Fibroblast of lung (primary cell): Measurements from ENCODE around the gene PATJ. TPM values are rescaled to one million over a fixed set of nuclear protein-coding genes. Genes with fewer than 3 reads are reported as not detected.

Source experiments
- DNase-seq, 2 donors: peaks; one replicate each; pipeline versions ENCODE4 v3.0.0 to v3.0.0-alpha.2; 2010; ENCODE audit warnings: low read depth in 2 of 2
- H2AFZ ChIP-seq: 2 replicates; pipeline ENCODE4 v1.5.1; 2012; ENCODE audit warnings: low read length, control low read depth, inconsistent platforms
- H3K27ac ChIP-seq: 2 replicates; pipeline ENCODE4 v1.5.1; 2011; ENCODE audit warnings: low read length, control low read depth; ENCODE audit not compliant: insufficient read depth
- H3K27me3 ChIP-seq: 2 replicates; pipeline ENCODE4 v1.5.1; 2011; ENCODE audit warnings: mild to moderate bottlenecking, low read length; ENCODE audit not compliant: control insufficient read depth, insufficient read depth
- H3K36me3 ChIP-seq: 2 replicates; pipeline ENCODE4 v1.5.1; 2011; ENCODE audit warnings: low read length; ENCODE audit not compliant: control insufficient read depth, insufficient read depth
- H3K4me1 ChIP-seq: 2 replicates; pipeline ENCODE4 v1.5.1; 2011; ENCODE audit warnings: low read length; ENCODE audit not compliant: control insufficient read depth, insufficient read depth; ENCODE audit errors: extremely low read depth
- H3K4me2 ChIP-seq: 2 replicates; pipeline ENCODE4 v1.5.1; 2011; ENCODE audit warnings: low read length, control low read depth; ENCODE audit not compliant: insufficient read depth; ENCODE audit errors: extremely low read depth
- H3K4me3 ChIP-seq, 4 experiments: fragments of 200-600 bp in 1 of 4; sonication (generic) in 1 of 4; replicated peaks in 1 of 4; 2 replicates each; pipeline ENCODE4 v1.5.1; 2011 to 2016; ENCODE audit warnings: low read length in 4 of 4, low read depth in 3 of 4, mild to moderate bottlenecking in 3 of 4, control low read depth in 2 of 4, inconsistent platforms in 1 of 4, mixed read lengths in 1 of 4; ENCODE audit not compliant: insufficient read depth in 1 of 4; ENCODE audit errors: control extremely low read depth in 1 of 4
- H3K79me2 ChIP-seq: 2 replicates; pipeline ENCODE4 v1.5.1; 2012; ENCODE audit warnings: mild to moderate bottlenecking, low read length, inconsistent platforms; ENCODE audit not compliant: control insufficient read depth, insufficient read depth
- H3K9ac ChIP-seq: 2 replicates; pipeline ENCODE4 v1.5.1; 2011; ENCODE audit warnings: mild to moderate bottlenecking, low read length, control low read depth; ENCODE audit not compliant: insufficient read depth
- H3K9me3 ChIP-seq: 2 replicates; pipeline ENCODE4 v1.5.1; 2012; ENCODE audit warnings: low read depth, low read length; ENCODE audit not compliant: control insufficient read depth, insufficient read depth
- H4K20me1 ChIP-seq: 2 replicates; pipeline ENCODE4 v1.5.1; 2011; ENCODE audit warnings: low read length; ENCODE audit not compliant: control insufficient read depth, insufficient read depth; ENCODE audit errors: extremely low read depth
- EZH2 ChIP-seq: IDR thresholded peaks from 2 replicates; pipeline ENCODE4 v1.5.1; 2012; ENCODE audit warnings: low read length, control low read depth, mild to moderate bottlenecking; ENCODE audit errors: missing control alignments
- polyA plus RNA-seq, 2 donors: library from polyadenylated mRNA; depleted of rRNA in 1 of 2; stranded (reverse) in 1 of 2; unstranded in 1 of 2; fragments of >200 nt; gene quantifications; 2 replicates each; pipeline ENCODE4 v1.2.1, GENCODE V29; 2011 to 2012; ENCODE audit warnings: missing spikeins in 1 of 2
- total RNA-seq: library from RNA; depleted of rRNA; stranded (reverse); fragments of >200 nt; gene quantifications from 2 replicates; pipeline ENCODE4 v1.2.1, GENCODE V29; 2014
- TF ChIP-seq, protein P1 (sequence below), 2 donors: IDR thresholded peaks in 1 of 2; conservative IDR thresholded peaks in 1 of 2; 1 replicate in 1 of 2; 2 replicates in 1 of 2; pipeline ENCODE4 v1.5.1; 2011 to 2012; ENCODE audit warnings: low read length in 2 of 2, control low read depth in 1 of 2, inconsistent platforms in 1 of 2, low read depth in 1 of 2, mild to moderate bottlenecking in 1 of 2

PATJ gene
- total and polyA plus RNA-seq, 2 donors (not counting 1 experiment from before 2014, with no cell fraction given): 2.5 to 12.4 TPM

DNA sequence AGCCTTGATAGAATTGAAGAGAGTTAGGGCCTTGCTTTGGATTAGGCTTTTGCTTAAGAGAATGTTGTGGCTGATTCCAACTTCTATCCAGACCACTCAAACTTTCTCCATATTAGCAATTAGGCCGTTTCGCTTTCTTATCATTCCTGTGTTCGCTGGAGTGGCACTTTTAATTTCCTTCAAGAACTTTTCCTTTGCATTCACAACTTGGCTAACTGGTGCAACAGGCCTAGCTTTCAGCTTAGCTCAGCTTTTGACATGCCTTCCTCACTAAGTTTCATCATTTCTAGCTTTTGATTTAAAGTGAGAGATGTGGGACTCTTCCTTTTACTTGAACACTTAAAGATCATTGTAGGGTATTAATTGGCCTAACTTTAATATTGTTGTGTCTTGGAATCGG lies 268.7 kb downstream of the PATJ start:
- no peaks in the 10 kb centered on the region for H3K36me3 ChIP-seq
- DNase-seq: no peak
- H3K79me2 ChIP-seq: no peaks in the 10 kb centered on the region
- H3K27me3 ChIP-seq: no peaks in the 10 kb centered on the region
- no peak overlapping the region for H3K27ac ChIP-seq
- no peaks in the 10 kb centered on the region for H4K20me1 ChIP-seq
- no peak overlapping the region for H2AFZ ChIP-seq
- H3K4me3 ChIP-seq: no peak overlapping the region
- TF ChIP-seq EZH2: no peak
- TF ChIP-seq, protein P1, sequence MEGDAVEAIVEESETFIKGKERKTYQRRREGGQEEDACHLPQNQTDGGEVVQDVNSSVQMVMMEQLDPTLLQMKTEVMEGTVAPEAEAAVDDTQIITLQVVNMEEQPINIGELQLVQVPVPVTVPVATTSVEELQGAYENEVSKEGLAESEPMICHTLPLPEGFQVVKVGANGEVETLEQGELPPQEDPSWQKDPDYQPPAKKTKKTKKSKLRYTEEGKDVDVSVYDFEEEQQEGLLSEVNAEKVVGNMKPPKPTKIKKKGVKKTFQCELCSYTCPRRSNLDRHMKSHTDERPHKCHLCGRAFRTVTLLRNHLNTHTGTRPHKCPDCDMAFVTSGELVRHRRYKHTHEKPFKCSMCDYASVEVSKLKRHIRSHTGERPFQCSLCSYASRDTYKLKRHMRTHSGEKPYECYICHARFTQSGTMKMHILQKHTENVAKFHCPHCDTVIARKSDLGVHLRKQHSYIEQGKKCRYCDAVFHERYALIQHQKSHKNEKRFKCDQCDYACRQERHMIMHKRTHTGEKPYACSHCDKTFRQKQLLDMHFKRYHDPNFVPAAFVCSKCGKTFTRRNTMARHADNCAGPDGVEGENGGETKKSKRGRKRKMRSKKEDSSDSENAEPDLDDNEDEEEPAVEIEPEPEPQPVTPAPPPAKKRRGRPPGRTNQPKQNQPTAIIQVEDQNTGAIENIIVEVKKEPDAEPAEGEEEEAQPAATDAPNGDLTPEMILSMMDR (conservative IDR thresholded peaks at IDR 0.05 in 1 of 2, IDR thresholded peaks at IDR 0.05 in 1 of 2; ENCODE audit: low read depth in 1 of 2, low read length in 2 of 2): no peak
- H3K9me3 ChIP-seq: no peaks in the 10 kb centered on the region
- no peak overlapping the region for H3K9ac ChIP-seq
- no peak overlapping the region for H3K4me2 ChIP-seq
- H3K4me1 ChIP-seq: no peaks in the 10 kb centered on the region

DNA sequence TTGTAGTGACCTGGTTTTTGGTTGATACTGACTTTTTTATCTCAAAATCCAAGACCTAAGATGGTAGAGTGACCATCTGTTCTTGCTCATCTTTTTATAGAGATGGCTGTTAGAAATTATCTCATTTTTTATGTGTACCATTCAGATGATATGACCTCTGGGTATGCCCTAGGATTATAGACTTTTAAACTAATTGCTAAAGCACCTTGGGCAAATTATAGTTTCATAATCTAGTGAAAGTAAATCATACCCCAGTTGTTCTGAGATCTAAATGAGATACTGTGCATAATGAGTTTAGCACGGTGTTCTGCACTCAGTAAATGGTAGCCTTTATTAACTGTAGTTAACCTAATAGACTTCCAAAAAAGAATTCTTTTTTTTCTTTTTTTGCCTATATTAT lies 269.8 kb downstream of the PATJ start:
- no peaks in the 10 kb centered on the region for H3K36me3 ChIP-seq
- H3K79me2 ChIP-seq: no peaks in the 10 kb centered on the region
- no peaks in the 10 kb centered on the region for H3K27me3 ChIP-seq
- H2AFZ ChIP-seq: no peak overlapping the region
- H4K20me1 ChIP-seq: no peaks in the 10 kb centered on the region
- no peak overlapping the region for H3K4me3 ChIP-seq
- H3K4me2 ChIP-seq: no peak overlapping the region
- no peaks in the 10 kb centered on the region for H3K4me1 ChIP-seq
- H3K9me3 ChIP-seq: no peaks in the 10 kb centered on the region
- TF ChIP-seq, protein P1 (conservative IDR thresholded peaks at IDR 0.05 in 1 of 2, IDR thresholded peaks at IDR 0.05 in 1 of 2; ENCODE audit: low read depth in 1 of 2, low read length in 2 of 2): no peak
- TF ChIP-seq EZH2: no peak
- H3K27ac ChIP-seq: no peak overlapping the region
- H3K9ac ChIP-seq: no peak overlapping the region
- DNase-seq: no peak

DNA sequence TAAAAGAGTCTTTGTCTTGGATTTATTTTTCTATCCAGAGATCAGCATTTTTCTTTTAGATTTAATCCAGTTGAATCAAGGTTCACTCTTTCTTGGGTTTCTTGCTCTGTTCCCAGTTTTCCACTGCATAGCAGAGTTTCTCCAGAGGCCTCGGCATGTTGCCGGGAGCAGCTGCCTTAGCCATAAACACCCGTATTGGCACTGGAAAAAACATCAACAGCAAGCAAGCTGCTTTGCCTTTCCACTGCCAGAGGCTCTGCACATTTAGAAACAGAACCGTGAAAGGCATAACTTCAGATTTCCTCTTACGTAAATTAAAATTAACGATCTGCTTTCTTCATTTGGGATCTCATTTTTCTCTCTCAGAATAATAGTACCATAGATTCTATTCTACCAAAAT lies 270.6 kb downstream of the PATJ start:
- Histone ChIP-seq H4K20me1 (no peaks in the 10 kb centered on the region), H3K9me3 (no peaks in the 10 kb centered on the region), H3K79me2 (no peaks in the 10 kb centered on the region), H3K4me3 (no peak overlapping the region), H3K27me3 (no peaks in the 10 kb centered on the region), H3K4me2 (no peak overlapping the region), H2AFZ (no peak overlapping the region), H3K27ac (no peak overlapping the region), H3K9ac (no peak overlapping the region), H3K36me3 (no peaks in the 10 kb centered on the region), H3K4me1 (no peaks in the 10 kb centered on the region)
- TF ChIP-seq, protein P1 (conservative IDR thresholded peaks at IDR 0.05 in 1 of 2, IDR thresholded peaks at IDR 0.05 in 1 of 2; ENCODE audit: low read depth in 1 of 2, low read length in 2 of 2): no peak
- TF ChIP-seq EZH2: no peak
- peak in 1 of 2 donors; percentile 2 for DNase-seq
